HCT116 (cell line): Measurements from ENCODE around the gene SAMD14.

ENCODE experiments used
- ELF1 ChIP-seq: IDR thresholded peaks from 2 replicates; pipeline ENCODE4 v1.6.1; 2012; ENCODE audit warnings: low read depth, borderline replicate concordance
- EZH2 ChIP-seq: fragments of 200-600 bp; sonication (generic); IDR thresholded peaks from 2 replicates; pipeline ENCODE4 v1.6.1; 2017; ENCODE audit warnings: antibody characterized with exemption, mixed run types
- EZH2phosphoT487 ChIP-seq: fragments of 200-600 bp; IDR thresholded peaks from 2 replicates; pipeline ENCODE4 v1.6.1; 2018; ENCODE audit warnings: antibody characterized with exemption, borderline replicate concordance
- FOSL1 ChIP-seq: IDR thresholded peaks from 2 replicates; pipeline ENCODE4 v1.6.1; 2012; ENCODE audit warnings: low read depth
- JUND ChIP-seq: IDR thresholded peaks from 2 replicates; pipeline ENCODE4 v1.6.1; 2012
- MAX ChIP-seq: IDR thresholded peaks from 2 replicates; pipeline ENCODE4 v1.6.1; 2012
- POLR2A ChIP-seq: IDR thresholded peaks from 2 replicates; pipeline ENCODE4 v1.7.0; 2011; ENCODE audit warnings: borderline replicate concordance; ENCODE audit not compliant: insufficient read depth, insufficient read length; ENCODE audit errors: extremely low read depth
- POLR2AphosphoS5 ChIP-seq: IDR thresholded peaks from 2 replicates; pipeline ENCODE4 v1.6.1; 2011; ENCODE audit warnings: mild to moderate bottlenecking, low read depth, low read length, moderate library complexity
- RAD21 ChIP-seq: IDR thresholded peaks from 2 replicates; pipeline ENCODE4 v1.6.1; 2012; ENCODE audit warnings: low read depth, mild to moderate bottlenecking
- REST ChIP-seq: IDR thresholded peaks from 2 replicates; pipeline ENCODE4 v1.6.1; 2012; ENCODE audit warnings: low read depth
- YY1 ChIP-seq: IDR thresholded peaks from 2 replicates; pipeline ENCODE4 v1.6.1; 2011; ENCODE audit warnings: low read length, low read depth, moderate library complexity, mild to moderate bottlenecking; ENCODE audit not compliant: insufficient replicate concordance; ENCODE audit errors: extremely low read depth
- ZNF274 ChIP-seq: fragments of 200-500 bp; sonication (Bioruptor generic); IDR thresholded peaks from 2 replicates; pipeline ENCODE4 v1.6.1; 2014; ENCODE audit warnings: mild to moderate bottlenecking, low read depth, low read length, inconsistent platforms
- TF ChIP-seq, protein P1 (sequence below), 3 experiments: fragments of 200-600 bp in 1 of 3; sonication (generic) in 1 of 3; IDR thresholded peaks in 2 of 3; conservative IDR thresholded peaks in 1 of 3; 2 replicates each; pipeline ENCODE4 v1.5.1; 2012 to 2017; ENCODE audit warnings: low read depth in 2 of 3, low read length in 2 of 3, antibody characterized with exemption in 1 of 3, borderline replicate concordance in 1 of 3, control low read depth in 1 of 3, mild to moderate bottlenecking in 1 of 3, mixed read lengths in 1 of 3, mixed run types in 1 of 3, moderate library complexity in 1 of 3; ENCODE audit not compliant: insufficient read depth in 1 of 3
- TF ChIP-seq, protein P2 (sequence below): IDR thresholded peaks from 2 replicates; pipeline ENCODE4 v1.6.1; 2012

DNA sequence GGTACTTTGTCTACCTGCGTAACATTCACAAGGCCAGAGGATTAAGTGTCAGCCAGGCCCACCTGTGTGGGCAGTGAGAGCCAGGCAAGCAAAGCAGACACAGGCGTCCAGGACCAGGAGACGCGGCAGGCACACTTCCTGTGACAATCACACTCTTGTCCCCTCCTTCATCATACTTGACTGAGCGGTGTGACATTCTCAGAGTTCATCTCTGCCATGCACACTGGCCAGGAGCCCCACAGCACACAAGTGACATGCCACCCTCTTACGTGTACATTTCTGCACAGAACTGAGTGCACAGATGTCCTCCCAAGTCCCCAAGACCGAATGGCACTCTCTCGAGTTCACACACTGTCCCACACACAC, 11.8 kb upstream of the SAMD14 start:
- TF ChIP-seq, protein P1, sequence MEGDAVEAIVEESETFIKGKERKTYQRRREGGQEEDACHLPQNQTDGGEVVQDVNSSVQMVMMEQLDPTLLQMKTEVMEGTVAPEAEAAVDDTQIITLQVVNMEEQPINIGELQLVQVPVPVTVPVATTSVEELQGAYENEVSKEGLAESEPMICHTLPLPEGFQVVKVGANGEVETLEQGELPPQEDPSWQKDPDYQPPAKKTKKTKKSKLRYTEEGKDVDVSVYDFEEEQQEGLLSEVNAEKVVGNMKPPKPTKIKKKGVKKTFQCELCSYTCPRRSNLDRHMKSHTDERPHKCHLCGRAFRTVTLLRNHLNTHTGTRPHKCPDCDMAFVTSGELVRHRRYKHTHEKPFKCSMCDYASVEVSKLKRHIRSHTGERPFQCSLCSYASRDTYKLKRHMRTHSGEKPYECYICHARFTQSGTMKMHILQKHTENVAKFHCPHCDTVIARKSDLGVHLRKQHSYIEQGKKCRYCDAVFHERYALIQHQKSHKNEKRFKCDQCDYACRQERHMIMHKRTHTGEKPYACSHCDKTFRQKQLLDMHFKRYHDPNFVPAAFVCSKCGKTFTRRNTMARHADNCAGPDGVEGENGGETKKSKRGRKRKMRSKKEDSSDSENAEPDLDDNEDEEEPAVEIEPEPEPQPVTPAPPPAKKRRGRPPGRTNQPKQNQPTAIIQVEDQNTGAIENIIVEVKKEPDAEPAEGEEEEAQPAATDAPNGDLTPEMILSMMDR (IDR thresholded peaks at IDR 0.05 in 2 of 3, conservative IDR thresholded peaks at IDR 0.05 in 1 of 3; ENCODE audit: borderline replicate concordance in 1 of 3, insufficient read depth in 1 of 3, low read depth in 2 of 3, low read length in 2 of 3): no peak
- TF ChIP-seq FOSL1 (no peak), YY1 (no peak), POLR2A (no peak), MAX (no peak), POLR2AphosphoS5 (no peak), ELF1 (no peak), JUND (no peak), EZH2phosphoT487 (no peak), EZH2 (no peak), REST (no peak), ZNF274 (no peak), RAD21 (no peak)
- TF ChIP-seq, protein P2, sequence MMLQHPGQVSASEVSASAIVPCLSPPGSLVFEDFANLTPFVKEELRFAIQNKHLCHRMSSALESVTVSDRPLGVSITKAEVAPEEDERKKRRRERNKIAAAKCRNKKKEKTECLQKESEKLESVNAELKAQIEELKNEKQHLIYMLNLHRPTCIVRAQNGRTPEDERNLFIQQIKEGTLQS: no peak
